KMS-11 (cell line): Measurements from ENCODE around the gene APOH.

Experiments
- H2AFZ ChIP-seq: fragments of 200-600 bp; sonication (generic); 2 replicates; pipeline ENCODE4 v1.6.1; 2016; ENCODE audit warnings: antibody characterized with exemption, mixed run types, low read depth
- H3K27ac ChIP-seq: fragments of 200-600 bp; sonication (generic); 2 replicates; pipeline ENCODE4 v1.6.1; 2016; ENCODE audit warnings: mild to moderate bottlenecking, mixed run types
- H3K27me3 ChIP-seq: fragments of 200-600 bp; sonication (generic); 2 replicates; pipeline ENCODE4 v1.6.1; 2017; ENCODE audit warnings: mild to moderate bottlenecking, low read depth, mixed run types, moderate library complexity; ENCODE audit not compliant: insufficient read depth
- H3K36me3 ChIP-seq: fragments of 200-600 bp; sonication (generic); 2 replicates; pipeline ENCODE4 v1.6.1; 2017; ENCODE audit warnings: mild to moderate bottlenecking, mixed run types; ENCODE audit not compliant: insufficient read depth
- H3K4me1 ChIP-seq: fragments of 200-600 bp; sonication (generic); 2 replicates; pipeline ENCODE4 v1.6.1; 2016; ENCODE audit warnings: mild to moderate bottlenecking, low read depth, mixed run types; ENCODE audit not compliant: poor library complexity, severe bottlenecking
- H3K4me2 ChIP-seq: fragments of 200-600 bp; sonication (generic); 2 replicates; pipeline ENCODE4 v1.7.0; 2016; ENCODE audit warnings: mild to moderate bottlenecking, mixed run types
- H3K4me3 ChIP-seq: fragments of 200-600 bp; sonication (generic); IDR thresholded peaks from 2 replicates; pipeline ENCODE4 v1.6.1; 2017; ENCODE audit warnings: low read depth, low read length, mixed read lengths; ENCODE audit not compliant: insufficient read depth
- H3K79me2 ChIP-seq: fragments of 200-600 bp; sonication (generic); 2 replicates; pipeline ENCODE4 v1.6.1; 2016; ENCODE audit warnings: low read depth, mixed run types; ENCODE audit not compliant: insufficient read depth
- H3K9ac ChIP-seq: fragments of 200-600 bp; sonication (generic); 2 replicates; pipeline ENCODE4 v1.6.1; 2016; ENCODE audit warnings: mild to moderate bottlenecking, mixed run types
- H4K20me1 ChIP-seq: fragments of 200-600 bp; sonication (generic); 2 replicates; pipeline ENCODE4 v1.6.1; 2016; ENCODE audit warnings: mild to moderate bottlenecking, mixed run types; ENCODE audit not compliant: insufficient read depth
- TF ChIP-seq, protein P1 (sequence below): fragments of 200-600 bp; sonication (generic); conservative IDR thresholded peaks from 2 replicates; pipeline ENCODE4 v1.6.1; 2017; ENCODE audit warnings: low read depth, mild to moderate bottlenecking, antibody characterized with exemption, low read length, moderate library complexity, mixed read lengths

The APOH gene

DNA sequence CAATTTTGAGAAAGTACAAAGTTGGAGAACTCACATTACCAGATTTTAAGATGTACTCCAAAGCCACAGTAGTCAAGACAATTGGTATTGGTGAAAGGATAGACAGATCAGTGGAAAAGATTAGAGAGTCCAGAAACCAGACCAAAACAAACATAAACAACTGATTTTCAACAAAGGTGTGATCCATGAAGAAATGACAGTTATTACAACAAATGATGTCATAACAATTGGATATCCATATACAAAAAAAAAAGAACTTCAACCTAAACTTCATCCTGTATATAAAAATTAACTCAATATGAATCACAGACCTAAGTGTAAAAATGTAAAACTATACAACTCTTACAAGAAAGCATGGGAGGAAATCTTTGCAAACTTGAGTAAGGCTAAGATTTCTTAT is 45.7 kb downstream of the APOH start:
- TF ChIP-seq, protein P1, sequence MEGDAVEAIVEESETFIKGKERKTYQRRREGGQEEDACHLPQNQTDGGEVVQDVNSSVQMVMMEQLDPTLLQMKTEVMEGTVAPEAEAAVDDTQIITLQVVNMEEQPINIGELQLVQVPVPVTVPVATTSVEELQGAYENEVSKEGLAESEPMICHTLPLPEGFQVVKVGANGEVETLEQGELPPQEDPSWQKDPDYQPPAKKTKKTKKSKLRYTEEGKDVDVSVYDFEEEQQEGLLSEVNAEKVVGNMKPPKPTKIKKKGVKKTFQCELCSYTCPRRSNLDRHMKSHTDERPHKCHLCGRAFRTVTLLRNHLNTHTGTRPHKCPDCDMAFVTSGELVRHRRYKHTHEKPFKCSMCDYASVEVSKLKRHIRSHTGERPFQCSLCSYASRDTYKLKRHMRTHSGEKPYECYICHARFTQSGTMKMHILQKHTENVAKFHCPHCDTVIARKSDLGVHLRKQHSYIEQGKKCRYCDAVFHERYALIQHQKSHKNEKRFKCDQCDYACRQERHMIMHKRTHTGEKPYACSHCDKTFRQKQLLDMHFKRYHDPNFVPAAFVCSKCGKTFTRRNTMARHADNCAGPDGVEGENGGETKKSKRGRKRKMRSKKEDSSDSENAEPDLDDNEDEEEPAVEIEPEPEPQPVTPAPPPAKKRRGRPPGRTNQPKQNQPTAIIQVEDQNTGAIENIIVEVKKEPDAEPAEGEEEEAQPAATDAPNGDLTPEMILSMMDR = no peak
- Histone ChIP-seq H3K27me3 (no peaks in the 10 kb centered on the region), H3K36me3 (no peaks in the 10 kb centered on the region)

DNA sequence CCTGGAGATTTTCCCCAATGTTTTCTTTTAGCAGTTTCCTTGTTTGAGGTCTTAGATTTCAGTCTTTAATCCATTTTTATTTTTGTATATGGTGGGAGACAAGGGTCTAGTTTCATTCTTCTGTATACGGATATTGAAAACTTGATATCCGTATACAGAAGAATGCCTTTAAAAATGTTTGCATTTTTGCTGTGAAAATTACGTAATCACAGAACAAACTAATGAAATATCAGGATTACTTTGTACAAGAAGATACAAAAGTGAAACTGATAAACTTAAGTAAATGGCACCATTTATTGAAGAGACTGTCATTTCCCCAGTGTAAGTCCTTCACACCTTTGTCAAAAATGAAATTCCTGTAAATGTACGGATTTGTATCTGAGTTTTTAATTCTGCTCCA is 50.6 kb downstream of the APOH start:
- H3K27ac ChIP-seq = no peak overlapping the region
- H4K20me1 ChIP-seq = no peaks in the 10 kb centered on the region
- no peaks in the 10 kb centered on the region for H3K4me1 ChIP-seq
- no peak overlapping the region for H3K9ac ChIP-seq
- no peak overlapping the region for H2AFZ ChIP-seq
- no peaks in the 10 kb centered on the region for H3K27me3 ChIP-seq
- TF ChIP-seq, protein P1 = no peak
- no peaks in the 10 kb centered on the region for H3K79me2 ChIP-seq
- H3K36me3 ChIP-seq = no peaks in the 10 kb centered on the region
- H3K4me2 ChIP-seq = no peak overlapping the region
- no peak overlapping the region for H3K4me3 ChIP-seq

More for the DNA sequence above, 45.7 kb downstream of the APOH start:
- Histone ChIP-seq H3K9ac (no peak overlapping the region), H4K20me1 (no peaks in the 10 kb centered on the region), H3K4me3 (no peak overlapping the region), H3K79me2 (no peaks in the 10 kb centered on the region), H2AFZ (no peak overlapping the region), H3K4me1 (no peaks in the 10 kb centered on the region), H3K27ac (no peak overlapping the region), H3K4me2 (no peak overlapping the region)

DNA sequence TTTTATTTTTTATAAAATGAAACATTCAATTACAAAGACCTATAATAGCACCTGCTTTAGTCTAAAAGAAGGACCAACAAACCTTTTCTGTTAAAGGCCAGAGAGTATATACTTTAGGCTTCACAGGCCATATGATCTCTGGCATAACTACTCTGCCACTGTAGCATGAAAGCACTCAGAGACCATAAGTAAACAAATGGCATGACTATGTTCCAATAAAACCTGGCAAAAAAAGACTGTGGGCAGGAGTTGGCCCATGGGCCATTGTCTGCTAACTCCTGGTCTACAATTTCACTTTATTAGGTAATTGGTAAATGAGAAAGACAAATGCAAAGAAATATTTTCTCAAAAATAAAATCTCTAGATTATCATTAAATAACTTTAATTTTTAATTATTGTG is 52.2 kb downstream of the APOH start:
- H3K36me3 ChIP-seq = no peaks in the 10 kb centered on the region
- H2AFZ ChIP-seq = no peak overlapping the region
- TF ChIP-seq, protein P1 = no peak
- no peaks in the 10 kb centered on the region for H3K27me3 ChIP-seq
- no peak overlapping the region for H3K27ac ChIP-seq
- H4K20me1 ChIP-seq = no peaks in the 10 kb centered on the region
- no peaks in the 10 kb centered on the region for H3K79me2 ChIP-seq
- H3K4me3 ChIP-seq = no peak overlapping the region
- H3K4me1 ChIP-seq = no peaks in the 10 kb centered on the region
- no peak overlapping the region for H3K4me2 ChIP-seq
- no peak overlapping the region for H3K9ac ChIP-seq

DNA sequence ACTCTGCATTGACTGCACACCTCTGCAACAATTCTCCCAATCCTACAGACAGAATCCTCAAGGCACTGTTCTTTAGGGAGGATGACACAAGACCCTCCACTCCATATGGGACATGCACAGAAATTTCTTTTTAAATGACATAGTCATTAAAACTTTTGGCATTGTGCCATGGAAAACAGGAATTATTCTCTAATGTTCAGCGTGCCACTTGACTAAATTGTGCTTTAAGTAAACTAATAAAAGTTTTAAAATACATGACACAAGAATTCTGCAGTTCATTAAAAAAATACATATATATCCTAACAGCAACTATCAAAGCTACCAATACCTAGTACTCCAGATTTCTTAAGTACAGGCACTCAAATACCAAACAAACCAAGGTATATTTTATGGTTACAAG is 53.3 kb downstream of the APOH start:
- Histone ChIP-seq H3K27ac (no peak overlapping the region), H3K79me2 (no peaks in the 10 kb centered on the region)

More for the DNA sequence above, 53.3 kb downstream of the APOH start:
- no peak overlapping the region for H3K4me2 ChIP-seq
- H4K20me1 ChIP-seq = no peaks in the 10 kb centered on the region
- H3K27me3 ChIP-seq = no peaks in the 10 kb centered on the region
- no peak overlapping the region for H2AFZ ChIP-seq
- H3K4me3 ChIP-seq = no peak overlapping the region
- TF ChIP-seq, protein P1 = no peak
- no peak overlapping the region for H3K9ac ChIP-seq
- no peaks in the 10 kb centered on the region for H3K36me3 ChIP-seq
- no peaks in the 10 kb centered on the region for H3K4me1 ChIP-seq
